ENCODE measurements around the gene LRRC9.
"Not testable (repeated sequence)": the region's sequence is repeated elsewhere in the genome, so short reads cannot be mapped to it uniquely, and the experiment has no call there.

The LRRC9 gene

DNA sequence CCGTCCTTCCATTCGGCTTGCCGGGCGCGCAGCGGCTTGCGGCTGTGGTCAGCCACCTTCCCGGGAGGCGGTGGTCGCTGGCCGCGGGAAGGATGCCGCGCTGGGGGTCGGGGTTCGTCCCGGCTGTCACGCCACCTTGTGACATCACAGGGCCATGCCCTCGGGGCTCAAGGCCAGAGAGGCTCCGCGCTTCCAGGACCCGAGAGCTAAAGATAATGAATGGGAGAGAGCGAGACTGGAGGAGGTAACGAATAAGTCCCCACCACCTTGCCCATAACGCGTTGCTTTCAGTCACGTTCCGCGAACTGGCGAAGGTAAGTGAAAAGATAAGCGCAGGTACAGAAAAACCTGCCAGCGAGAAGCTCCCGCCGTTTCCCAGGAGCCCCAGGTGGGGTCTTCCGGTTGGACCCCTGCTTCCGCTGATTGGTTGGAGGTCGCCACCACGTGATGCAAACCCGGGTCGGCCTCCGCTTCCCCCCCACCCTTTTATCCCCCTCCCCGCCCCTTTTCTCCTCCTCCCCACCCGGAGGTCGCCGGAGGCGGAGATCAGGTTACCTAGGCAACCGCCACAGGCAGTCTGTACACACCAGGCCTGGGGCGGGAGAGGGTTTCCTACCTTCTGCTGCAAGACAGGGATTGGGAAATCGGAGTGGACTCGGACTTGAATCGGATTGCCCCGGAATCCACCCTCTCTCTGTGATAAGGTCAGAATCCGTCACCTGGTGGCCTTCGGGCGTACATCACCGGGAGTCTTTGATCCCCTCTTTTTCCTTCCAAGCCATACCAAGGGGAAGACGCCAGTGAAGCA lies at the start of gene LRRC9:
Gene LRRC9 (plus strand): TSS at position 575 of the 808 bp plus-strand sequence.
- no peak for DNase-seq (ENCODE audit: low read depth)

DNA sequence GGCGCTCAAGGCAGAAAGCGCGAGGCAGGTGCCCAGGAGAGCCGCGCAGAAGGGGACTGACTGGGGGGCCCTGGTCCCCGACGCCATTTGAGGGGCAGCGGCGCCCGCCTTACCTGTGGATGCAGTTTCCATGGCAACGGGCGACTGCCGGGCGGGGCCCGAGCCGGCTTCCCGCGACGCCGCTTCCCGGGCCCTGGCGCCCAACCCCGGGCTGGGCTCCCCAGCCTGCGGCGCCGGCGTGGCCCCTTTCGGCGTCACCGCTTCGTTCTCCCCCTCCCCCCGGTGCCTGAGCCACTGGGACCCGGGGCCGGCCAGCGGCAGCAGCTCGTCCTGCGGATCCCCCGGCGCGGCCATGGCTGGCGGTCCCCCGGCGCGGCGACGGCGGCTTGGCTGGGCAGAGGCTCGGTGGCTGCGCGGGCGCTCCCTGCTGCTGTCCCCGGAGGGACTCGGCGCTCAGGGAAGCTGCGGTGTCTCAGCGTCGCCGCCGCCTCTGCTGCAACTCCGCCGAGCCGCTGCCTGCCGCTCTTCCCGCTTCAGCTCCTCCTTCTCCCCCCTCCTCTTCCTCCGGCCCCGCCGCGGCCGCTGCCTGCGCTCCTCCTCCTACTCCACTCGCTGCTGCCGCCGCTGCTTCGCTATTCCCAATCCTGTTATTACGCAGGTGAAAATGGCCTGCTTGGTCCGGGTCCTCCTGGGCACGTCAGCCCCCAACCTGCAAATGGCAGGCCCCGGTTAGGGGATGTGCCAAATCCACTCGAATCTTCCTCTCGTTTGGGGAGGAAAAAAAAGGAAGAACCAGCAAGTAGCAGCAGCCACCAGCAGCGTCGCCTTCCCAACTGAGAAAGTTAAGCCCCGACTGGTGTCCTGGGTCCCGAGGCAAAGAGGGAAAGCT lies 49.4 kb upstream of the LRRC9 start, which contains the start of gene RTN1:
Gene RTN1 (minus strand): TSS at position 500 of the 889 bp plus-strand sequence. CDS start 146 bp downstream, at position 354.
- DNase-seq (ENCODE audit: low read depth): peak; percentile 33

DNA sequence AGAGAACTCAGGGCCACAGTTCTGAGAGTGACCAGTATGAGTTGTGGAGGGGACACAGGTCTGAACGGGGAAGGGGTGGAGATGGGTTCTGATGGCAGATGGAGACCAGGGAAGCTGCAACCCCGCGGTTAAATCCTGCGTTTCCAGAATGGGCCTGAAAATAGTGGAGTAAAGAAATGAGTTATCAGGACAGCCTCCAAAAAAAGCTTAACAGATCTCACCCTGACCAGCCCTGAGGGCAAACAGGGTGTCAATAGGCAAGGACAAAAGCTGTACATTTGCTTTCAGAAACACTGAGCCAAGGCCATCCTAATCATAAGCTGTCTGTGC lies 48.8 kb upstream of the LRRC9 start:
- no peak for DNase-seq (ENCODE audit: low read depth)

DNA sequence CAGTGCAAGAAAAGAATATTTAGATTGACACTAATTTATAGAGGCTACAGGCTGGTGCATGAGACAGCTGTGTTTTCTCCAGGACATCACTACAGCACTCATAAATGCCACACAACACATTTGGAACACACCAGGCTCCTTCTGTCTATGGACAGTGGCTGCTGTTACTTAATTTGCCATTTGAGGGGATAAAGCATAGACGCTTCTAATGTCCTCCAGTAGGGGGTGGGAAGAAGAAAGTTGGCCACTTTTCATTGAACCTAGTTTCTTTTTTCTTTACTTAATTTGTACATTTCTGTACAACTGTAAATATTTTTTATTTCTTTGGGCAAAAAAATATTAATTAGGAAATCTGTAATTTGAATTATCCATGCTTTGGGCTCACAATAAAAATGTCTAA lies 37.0 kb upstream of the LRRC9 start:
- DNase-seq (ENCODE audit: low read depth): no peak

DNA sequence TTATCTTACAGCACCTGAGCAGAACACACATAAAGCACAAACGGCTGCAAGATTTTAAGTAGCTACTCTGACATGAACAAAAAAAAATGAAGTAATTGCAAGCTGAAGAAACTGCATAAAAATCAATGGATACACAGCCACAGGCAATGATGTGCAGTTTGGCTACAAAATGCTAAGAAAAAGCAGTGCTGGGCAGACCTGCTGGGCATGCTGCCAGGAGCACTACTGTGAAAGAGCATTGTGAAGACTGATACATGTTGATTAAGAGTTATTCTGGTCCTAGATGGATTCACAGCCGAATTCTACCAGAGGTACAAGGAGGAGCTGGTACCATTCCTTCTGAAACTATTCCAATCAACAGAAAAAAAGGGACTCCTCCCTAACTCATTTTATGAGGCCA lies 29.3 kb upstream of the LRRC9 start:
- DNase-seq (ENCODE audit: low read depth): no peak

DNA sequence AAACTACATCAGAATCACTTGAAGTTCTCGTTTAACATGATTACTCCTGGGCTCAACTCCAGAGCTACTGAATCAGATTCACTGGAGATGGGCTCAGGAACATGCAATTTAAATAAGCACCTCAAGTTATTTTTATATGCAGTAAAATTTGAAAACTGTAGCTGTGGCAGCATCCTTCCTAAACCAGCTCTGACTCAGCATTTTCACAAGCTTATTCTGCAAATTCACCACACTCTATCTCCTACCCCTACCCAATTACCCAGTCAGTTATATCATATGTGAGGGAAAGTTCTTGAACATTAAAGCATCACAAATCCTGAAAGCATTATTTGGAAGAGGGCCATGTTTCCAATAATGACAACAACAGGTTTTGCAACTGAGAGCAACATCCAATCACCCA lies 24.2 kb upstream of the LRRC9 start:
- no peak for DNase-seq (ENCODE audit: low read depth)

DNA sequence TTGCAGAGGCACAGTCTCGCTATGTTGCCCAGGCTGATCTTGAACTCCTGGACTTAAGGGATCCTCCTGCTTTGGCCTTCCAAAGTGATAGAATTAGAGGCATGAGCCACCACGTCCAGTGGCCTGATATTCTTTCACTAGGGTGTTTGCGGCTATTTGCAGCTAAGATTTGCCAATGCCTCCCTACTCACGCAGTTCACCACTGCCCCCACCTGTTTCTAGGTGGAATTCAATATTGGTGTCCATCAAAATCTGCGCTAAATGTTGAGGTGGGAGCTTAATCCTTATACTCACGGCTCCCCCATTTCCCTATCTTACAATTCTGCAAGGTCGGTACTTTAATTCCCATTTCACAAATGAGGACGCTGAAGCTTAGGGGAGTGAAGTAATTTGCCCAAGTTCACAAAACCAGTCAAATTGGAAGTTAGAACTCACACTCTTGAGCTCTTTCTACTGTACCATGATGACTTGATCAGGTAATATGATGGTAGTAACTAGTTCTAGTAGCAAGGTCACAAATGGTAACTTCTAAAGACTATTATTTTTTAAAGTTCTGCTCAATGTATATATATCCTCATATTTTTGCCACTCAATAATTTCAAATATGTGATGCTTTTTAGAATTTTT lies 22.1 kb upstream of the LRRC9 start:
- no peak for DNase-seq (ENCODE audit: low read depth)

DNA sequence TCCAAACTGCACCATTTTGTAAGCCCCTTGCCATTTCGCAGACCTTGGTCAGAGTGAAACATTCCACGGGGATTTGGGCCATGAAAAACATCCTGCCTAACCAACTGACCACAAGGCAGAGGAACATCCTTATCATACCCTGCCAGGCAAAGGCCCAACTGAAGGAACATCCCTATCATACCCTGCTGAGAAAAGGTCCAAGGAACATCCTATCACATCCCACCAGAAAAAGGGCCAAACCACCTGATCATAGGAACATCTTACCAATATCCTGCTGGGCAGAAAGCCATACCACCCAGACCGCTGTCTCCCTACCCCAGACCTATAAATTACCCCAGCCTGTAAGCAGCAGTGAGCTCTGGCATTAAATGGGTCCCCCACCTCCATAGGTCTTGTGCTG lies 19.4 kb upstream of the LRRC9 start:
- DNase-seq (ENCODE audit: low read depth): no peak

DNA sequence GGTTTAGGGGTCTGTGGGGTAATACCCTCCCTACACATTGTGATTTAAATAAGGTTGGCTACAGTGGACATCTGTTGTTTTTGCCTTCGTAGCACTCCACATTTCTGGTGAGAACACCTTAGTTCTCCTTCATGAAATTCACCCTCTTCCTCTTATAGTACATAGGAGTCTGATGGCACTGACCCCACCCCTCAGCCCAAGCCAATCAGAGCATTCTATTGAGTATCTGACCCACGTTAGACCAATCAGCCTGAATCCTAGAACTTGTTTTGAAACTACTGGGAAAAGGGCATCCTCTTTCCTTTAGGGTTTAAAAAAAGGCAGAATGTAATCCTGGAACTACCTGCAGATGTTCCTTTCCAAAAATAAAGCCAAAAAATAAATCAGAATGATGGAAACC lies 15.8 kb upstream of the LRRC9 start:
- DNase-seq (ENCODE audit: low read depth): no peak

DNA sequence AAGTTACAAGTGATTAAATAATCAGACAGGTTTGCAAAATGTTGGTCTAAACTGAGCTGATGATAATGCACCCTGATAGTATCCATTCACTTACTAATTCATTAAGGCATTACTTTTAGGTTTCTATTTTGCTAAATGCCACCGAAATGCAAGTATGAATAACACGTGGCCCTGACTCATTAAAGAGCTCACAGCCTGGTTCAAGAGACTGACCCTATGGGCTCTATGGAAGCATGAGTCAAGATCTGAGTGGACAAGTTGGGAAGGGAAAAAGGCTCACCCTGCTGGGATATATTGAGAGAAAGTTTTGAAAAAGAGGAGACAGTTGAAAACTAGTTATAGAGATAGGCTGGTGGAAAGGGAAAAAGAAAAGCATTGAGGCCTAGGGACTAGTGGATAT lies 14.8 kb upstream of the LRRC9 start:
- DNase-seq (ENCODE audit: low read depth): peak; percentile 34

DNA sequence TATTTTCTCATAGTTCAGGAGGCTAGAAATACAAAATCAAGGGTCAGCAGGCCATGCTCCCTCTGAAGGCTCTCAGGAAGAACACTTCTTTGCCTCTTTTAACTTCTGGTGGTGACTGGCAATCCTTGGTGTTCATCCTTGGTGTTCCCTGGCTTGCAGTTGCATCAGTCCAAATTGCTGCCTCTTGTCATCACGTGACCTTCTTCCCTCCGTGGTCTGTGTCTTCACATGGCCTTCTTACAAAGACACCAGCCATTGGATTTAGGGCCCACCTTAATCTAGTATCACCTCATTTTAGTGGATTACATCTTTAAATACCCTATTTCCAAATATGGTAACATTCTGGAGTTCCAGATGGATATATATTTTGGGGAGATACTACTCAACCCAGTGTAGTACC lies 7.5 kb upstream of the LRRC9 start:
- no peak for DNase-seq (ENCODE audit: low read depth)

DNA sequence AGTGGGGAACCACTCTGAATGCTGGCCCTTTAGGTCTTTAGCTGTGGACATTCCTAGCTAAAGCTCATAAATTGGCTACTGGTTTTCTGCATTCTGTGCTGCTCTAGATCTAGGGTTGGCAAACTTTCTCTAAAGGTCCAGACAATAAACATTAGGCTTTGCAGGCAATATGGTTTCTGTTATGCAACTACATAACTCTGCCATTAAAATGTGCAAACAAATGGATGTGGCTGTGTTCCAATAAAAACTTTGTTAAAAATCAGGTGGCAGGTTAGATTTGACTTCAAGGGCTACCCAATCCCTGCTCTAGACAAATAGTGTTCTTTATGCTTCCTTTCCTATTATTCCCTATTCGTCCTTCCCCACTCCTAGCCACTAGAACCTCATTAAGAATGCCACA lies 6.8 kb upstream of the LRRC9 start:
- no peak for DNase-seq (ENCODE audit: low read depth)

DNA sequence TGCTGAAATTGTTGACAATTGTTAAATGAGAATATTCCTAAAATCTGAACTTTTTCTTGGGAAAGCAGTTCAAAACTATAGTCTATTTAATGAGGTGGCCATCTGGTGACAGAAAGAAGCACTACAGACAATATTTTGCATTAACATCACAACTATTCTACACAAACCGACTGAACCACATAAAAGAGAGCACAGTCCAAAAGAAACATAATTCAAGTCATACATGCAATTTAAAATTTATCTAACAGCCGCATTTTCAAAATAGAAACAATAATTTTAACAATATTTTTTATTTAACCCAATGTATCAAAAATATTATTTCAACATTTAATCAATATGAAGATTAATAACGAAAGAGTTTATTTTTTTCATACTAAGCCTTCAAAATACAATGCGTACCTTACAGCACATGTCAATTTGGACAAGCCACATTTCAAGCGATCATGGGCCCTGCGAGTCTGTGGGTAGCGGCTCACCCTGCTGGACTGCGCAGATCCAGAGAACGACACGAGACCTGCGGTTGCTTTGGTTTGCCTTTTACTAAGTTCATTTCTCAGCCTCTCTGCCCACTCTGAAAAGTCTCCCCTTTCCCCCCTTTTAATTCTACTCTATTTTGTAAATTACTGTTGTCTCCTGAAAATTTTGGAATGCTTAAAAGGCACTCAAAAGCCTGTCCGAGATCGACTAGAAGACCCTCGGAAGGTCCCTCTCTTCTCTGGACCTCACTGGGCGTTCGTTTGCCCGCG lies 947 bp upstream of the LRRC9 start:
- DNase-seq (ENCODE audit: low read depth): no peak

DNA sequence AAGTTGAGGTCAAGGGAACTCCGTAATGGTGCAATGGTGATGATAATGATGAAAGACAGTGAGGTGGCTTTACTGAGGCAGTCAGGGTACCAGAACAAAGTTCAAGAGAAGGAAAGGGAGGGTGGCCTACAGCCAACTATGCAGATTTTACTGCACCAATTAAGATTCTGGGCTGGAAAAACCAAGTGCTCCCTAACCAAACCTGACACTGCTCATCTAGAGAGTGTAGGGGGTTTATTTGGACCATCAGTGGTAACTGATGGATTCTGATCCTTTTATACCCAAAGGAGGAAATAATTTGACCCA lies 387 bp downstream of the LRRC9 start:
- DNase-seq (ENCODE audit: low read depth): no peak

DNA sequence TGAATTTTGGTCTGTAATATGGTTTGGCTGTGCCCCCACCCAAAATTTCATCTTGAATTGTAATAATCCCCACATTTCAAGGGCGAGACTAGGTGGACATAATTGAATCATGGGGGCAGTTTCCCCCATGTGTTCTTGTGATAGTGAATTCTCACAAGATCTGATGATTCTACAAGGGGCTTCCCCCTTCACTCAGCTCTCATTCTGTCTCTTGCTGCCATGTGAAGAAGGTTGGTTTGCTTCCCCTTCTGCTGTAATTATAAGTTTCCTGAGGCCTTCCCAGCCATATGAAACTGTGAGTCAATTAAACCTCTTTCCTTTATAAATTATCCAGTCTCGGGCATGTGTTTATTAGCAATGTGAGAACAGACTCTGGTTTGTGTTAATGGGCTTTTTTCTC lies 5.9 kb downstream of the LRRC9 start:
- no peak for DNase-seq (ENCODE audit: low read depth)

DNA sequence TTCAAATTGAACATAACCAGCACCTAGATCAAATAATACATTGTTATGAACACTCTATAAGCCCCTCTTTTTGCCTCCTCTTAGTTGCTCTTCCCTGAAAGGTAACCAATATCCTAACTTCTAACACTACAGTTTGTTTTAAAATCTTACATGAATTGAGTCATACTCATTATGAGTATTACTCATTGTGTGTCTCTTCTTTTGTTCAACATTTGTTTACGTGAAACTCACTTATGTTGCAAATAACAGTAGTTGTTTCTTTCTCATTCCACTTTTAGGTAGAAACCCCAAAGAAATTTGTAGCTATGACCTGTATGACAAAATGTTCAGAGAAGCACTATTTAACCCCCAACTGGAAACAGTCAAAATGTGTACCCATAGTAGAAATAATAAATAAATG lies 6.6 kb downstream of the LRRC9 start:
- no peak for DNase-seq (ENCODE audit: low read depth)

DNA sequence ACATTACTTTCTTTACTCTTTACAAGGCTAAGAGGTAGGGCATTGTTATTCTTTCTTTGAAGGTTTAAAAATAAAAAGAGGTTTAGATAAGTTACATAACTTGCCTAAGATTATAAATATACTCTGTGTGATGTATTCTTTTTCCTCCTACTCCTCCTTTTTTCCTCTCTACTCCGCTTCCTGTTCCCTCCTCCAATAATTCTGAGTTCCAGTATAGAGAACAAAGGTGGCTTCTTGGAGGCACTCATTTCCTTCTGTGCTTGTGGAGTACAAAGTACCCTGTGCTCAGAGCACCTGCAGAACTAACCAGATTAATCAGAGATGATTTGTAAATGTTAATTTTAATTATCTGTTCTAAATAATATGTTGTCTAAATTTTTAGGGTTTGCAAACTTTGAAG lies 11.3 kb downstream of the LRRC9 start:
- no peak for DNase-seq (ENCODE audit: low read depth)

DNA sequence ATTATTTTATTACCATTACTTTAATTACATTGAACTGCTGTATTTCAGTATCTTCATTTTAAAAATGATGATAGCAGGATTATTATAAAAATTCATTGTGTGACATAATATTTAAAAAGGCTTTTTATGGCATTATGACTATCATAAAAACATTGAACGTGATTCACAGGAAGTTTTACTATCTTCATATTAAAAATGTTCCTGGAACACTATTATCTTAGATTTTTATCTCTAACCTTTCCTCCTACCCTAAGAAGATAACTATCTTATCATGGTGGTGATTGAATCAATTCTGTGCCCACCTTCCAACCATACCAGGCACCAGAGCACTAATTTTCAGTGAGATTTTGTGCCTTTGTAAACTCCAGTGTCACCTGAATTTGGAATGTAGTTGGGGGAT lies 16.2 kb downstream of the LRRC9 start:
- no peak for DNase-seq (ENCODE audit: low read depth)

DNA sequence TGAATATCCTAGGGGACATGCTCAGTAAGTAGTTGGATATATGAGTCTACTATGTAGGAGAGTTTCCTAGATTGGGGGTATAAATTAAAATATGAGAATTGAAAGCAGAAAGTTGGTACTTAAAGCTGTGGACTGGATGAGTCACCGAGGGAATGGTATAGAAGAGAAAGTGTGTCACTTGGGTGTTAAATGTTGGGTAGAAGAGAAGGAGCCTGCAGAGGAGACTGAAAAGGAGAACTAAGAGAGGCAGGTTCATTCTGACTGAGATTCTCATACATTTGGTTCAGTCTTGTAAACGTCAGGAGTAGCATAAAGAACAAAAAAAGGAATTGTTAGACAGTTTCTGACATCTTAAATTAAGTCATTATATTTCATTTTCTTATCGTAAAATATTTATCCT lies 19.9 kb downstream of the LRRC9 start:
- no peak for DNase-seq (ENCODE audit: low read depth)

DNA sequence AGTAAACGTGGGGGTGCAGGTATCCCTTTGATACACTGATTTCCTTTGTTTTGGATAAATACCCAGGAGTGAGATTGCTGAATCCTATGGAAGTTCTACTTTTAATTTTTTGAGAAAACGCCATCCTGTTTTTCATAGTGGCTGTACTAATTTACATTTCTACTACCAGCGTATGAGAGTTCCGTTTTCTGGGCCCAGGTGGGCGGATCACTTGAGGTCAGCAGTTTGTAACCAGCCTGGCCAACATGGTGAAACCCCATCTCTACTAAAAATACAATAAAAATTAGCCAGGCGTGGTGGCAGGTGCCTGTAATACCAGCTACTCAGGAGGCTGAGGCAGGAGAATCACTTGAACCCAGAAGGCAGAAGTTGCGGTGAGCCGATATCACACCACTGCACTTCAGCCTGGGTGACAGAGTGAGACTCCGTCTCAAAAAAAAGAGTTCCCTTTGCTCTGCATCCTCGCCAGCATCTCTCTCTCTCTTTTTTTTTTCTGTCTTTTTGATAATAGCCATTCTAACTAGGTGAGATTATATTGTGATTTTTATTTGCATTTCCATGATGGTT lies 22.4 kb downstream of the LRRC9 start:
- DNase-seq (ENCODE audit: low read depth): not testable (repeated sequence)

DNA sequence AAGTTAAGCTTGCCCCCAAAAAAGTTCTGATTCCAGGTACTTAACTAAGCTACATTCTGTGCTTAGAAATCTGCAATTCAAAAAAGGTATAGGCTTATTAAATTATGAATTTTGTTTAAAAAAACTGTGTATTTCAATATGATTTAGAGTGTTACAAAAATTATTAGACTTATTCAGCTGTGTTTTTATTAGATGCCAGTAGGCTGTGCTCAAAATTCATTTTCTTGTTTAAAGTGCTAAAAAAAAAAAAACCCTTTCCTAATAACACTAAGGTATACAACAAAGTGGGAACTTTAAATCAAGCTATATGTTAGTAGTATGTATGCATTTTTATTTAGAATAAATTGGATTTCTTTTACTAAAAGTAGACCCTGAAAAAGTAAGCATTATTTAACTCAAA lies 25.0 kb downstream of the LRRC9 start:
- no peak for DNase-seq (ENCODE audit: low read depth)

DNA sequence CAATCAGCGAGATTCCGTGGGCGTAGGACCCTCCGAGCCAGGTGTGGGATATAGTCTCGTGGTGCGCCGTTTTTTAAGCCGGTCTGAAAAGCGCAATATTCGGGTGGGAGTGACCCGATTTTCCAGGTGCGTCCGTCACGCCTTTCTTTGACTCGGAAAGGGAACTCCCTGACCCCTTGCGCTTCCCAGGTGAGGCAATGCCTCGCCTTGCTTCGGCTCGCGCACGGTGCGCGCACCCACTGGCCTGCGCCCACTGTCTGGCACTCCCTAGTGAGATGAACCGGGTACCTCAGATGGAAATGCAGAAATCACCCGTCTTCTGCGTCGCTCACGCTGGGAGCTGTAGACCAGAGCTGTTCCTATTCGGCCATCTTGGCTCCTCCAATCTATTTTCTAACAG lies 32.2 kb downstream of the LRRC9 start:
- DNase-seq (ENCODE audit: low read depth): not testable (repeated sequence)
